Calu3 (cell line): Measurements from ENCODE around the gene NHERF1. TPM values are rescaled to one million over a fixed set of nuclear protein-coding genes. Genes with fewer than 3 reads are reported as not detected.

Experiments
- BruUV-seq: library from RNA; stranded (reverse); fragments of 400-500 nt; replicated peaks from 2 replicates; lab custom pipeline; 2021; lab: Mats Ljungman, UMichigan
- CTCF ChIA-PET: fragments of 300-600 bp; sonication (Branson Sonifier 250); formaldehyde crosslinking; loops from one replicate; lab custom pipeline; 2022; ENCODE audit warnings: antibody characterized with exemption; lab: Charles Lee
- DNase-seq: peaks from one replicate; pipeline ENCODE4 v3.0.0; 2022
- H3K27ac Mint-ChIP-seq: one replicate; pipeline ENCODE4 v1.8.0; 2022; ENCODE audit warnings: mixed read lengths; ENCODE audit not compliant: unreplicated experiment
- H3K27me3 Mint-ChIP-seq: one replicate; pipeline ENCODE4 v1.8.0; 2022; ENCODE audit warnings: mixed read lengths; ENCODE audit not compliant: unreplicated experiment
- H3K36me3 Mint-ChIP-seq: one replicate; pipeline ENCODE4 v1.8.0; 2022; ENCODE audit warnings: mild to moderate bottlenecking, moderate library complexity, mixed read lengths; ENCODE audit not compliant: insufficient read depth, unreplicated experiment
- H3K4me1 Mint-ChIP-seq: one replicate; pipeline ENCODE4 v1.8.0; 2022; ENCODE audit warnings: mild to moderate bottlenecking, low read depth, mixed read lengths; ENCODE audit not compliant: unreplicated experiment
- H3K4me3 Mint-ChIP-seq: one replicate; pipeline ENCODE4 v1.8.0; 2022; ENCODE audit warnings: mild to moderate bottlenecking, low read depth, moderate library complexity, mixed read lengths; ENCODE audit not compliant: unreplicated experiment
- H3K9me3 Mint-ChIP-seq: one replicate; pipeline ENCODE4 v1.8.0; 2022; ENCODE audit warnings: low read depth, mixed read lengths; ENCODE audit not compliant: unreplicated experiment
- CTCF ChIP-seq: fragments of 200-600 bp; IDR thresholded peaks from one replicate; pipeline ENCODE4 v1.8.0; 2022; ENCODE audit warnings: antibody characterized with exemption; ENCODE audit not compliant: unreplicated experiment
- intact Hi-C: fragments of 100-400 bp; cut with micrococcal nuclease; formaldehyde crosslinking; loops from one replicate; pipeline ENCODE4 v1.10.0; 2022; ENCODE audit not compliant: unreplicated experiment
- total RNA-seq: library from RNA; stranded (reverse); gene quantifications from 2 replicates; pipeline ENCODE4 v1.2.3, GENCODE V29; 2022

Gene NHERF1
- total RNA-seq, 1 experiment from 2014 or later, result 114 TPM

GRCh38 chr17:74704544-74704943 lies 43.9 kb upstream of the NHERF1 start:
- Mint-ChIP-seq H3K4me1 (no peaks in the 10 kb centered on the region), H3K27ac (no peak overlapping the region), H3K27me3 (peaks cover 89% of the 10 kb centered on the region), H3K9me3 (no peaks in the 10 kb centered on the region), H3K36me3 (no peaks in the 10 kb centered on the region), H3K4me3 (no peak overlapping the region)
- BruUV-seq, result no TSS peak
- intact Hi-C loops, result no loop called here
- TF ChIP-seq CTCF, result no peak
- no peak for DNase-seq
- CTCF ChIA-PET, result no interaction called here

- CTCF ChIA-PET, result interaction anchor here (0.7 kb wide), 1 partner anchor 515 kb away, joined by 8 read pairs; no protein-coding TSS in a partner anchor
- Mint-ChIP-seq H3K4me3 (no peak overlapping the region), H3K27me3 (peaks cover 72% of the 10 kb centered on the region), H3K36me3 (peaks cover 5% of the 10 kb centered on the region), H3K4me1 (no peaks in the 10 kb centered on the region), H3K27ac (no peak overlapping the region), H3K9me3 (no peaks in the 10 kb centered on the region)
- no TSS peak for BruUV-seq
- intact Hi-C loops, result no loop called here
- TF ChIP-seq CTCF, result no peak
- no peak for DNase-seq
These were observed 37.2 kb upstream of the NHERF1 start for GRCh38 chr17:74711058-74711824.

GRCh38 chr17:74712301-74712700 lies 36.1 kb upstream of the NHERF1 start:
- no peak for DNase-seq
- no peak overlapping the region for H3K4me3 Mint-ChIP-seq
- H3K9me3 Mint-ChIP-seq, result no peaks in the 10 kb centered on the region
- BruUV-seq, result no TSS peak
- no peak for TF ChIP-seq CTCF
- peaks cover 70% of the 10 kb centered on the region for H3K27me3 Mint-ChIP-seq
- CTCF ChIA-PET, result interaction anchor here (0.7 kb wide), 1 partner anchor 516 kb away, joined by 8 read pairs; no protein-coding TSS in a partner anchor
- intact Hi-C loops, result no loop called here
- no peak overlapping the region for H3K27ac Mint-ChIP-seq
- H3K36me3 Mint-ChIP-seq, result peaks cover 5% of the 10 kb centered on the region
- H3K4me1 Mint-ChIP-seq, result no peaks in the 10 kb centered on the region

- CTCF ChIA-PET, result no interaction called here
- intact Hi-C loops, result no loop called here
- H3K27ac Mint-ChIP-seq, result no peak within 1 kb of the TSS
- peaks cover 68% of the 10 kb centered on the region for H3K27me3 Mint-ChIP-seq
- H3K4me3 Mint-ChIP-seq, result no peak within 1 kb of the TSS
- peaks cover 5% of the 10 kb centered on the region for H3K36me3 Mint-ChIP-seq
- H3K4me1 Mint-ChIP-seq, result no peaks in the 10 kb centered on the region
- no peak for DNase-seq
- no peak for TF ChIP-seq CTCF
- H3K9me3 Mint-ChIP-seq, result no peaks in the 10 kb centered on the region
- BruUV-seq, result no TSS peak
These were observed 35.7 kb upstream of the NHERF1 start, which contains the start of gene CD300LF for GRCh38 chr17:74712756-74713155. TSS of gene CD300LF (minus strand) at chr17:74712923. CDS start at chr17:74712866, 57 bp downstream.
